IMR-90 (cell line): ENCODE measurements around the gene SMO. TPM values are rescaled to one million over a fixed set of nuclear protein-coding genes. Genes with fewer than 3 reads are reported as not detected.

ENCODE experiments used
- ATAC-seq: fragments of 200-7000 bp; cut with Tn5 transposase; 2 replicates; pipeline ENCODE4 v1.9.1; 2020; ENCODE audit warnings: low read depth, mild to moderate bottlenecking, moderate library complexity
- BruUV-seq: library from RNA; stranded (reverse); fragments of 400-500 nt; replicated peaks from 2 replicates; lab custom pipeline; 2021; lab: Mats Ljungman, UMichigan
- CTCF ChIA-PET: fragments of 300-600 bp; formaldehyde crosslinking; extraction: SDS; loops from one replicate; lab custom pipeline; 2021; ENCODE audit warnings: antibody characterized with exemption; lab: Yijun Ruan, JAX
- POLR2A ChIA-PET: fragments of 300-600 bp; sonication (Branson Sonifier 250); formaldehyde crosslinking; loops from one replicate; lab custom pipeline; 2022; ENCODE audit warnings: antibody characterized with exemption; ENCODE audit not compliant: unreplicated experiment; lab: Charles Lee
- DNase-seq: peaks from one replicate; pipeline ENCODE4 v3.0.0; 2013
- H2AFZ ChIP-seq: replicated peaks from 2 replicates; pipeline ENCODE3; 2013; ENCODE audit warnings: low read length, mild to moderate bottlenecking; ENCODE audit not compliant: poor library complexity
- H2AK5ac ChIP-seq: 2 replicates; pipeline ENCODE4 v1.6.1; 2013; ENCODE audit warnings: low read depth, low read length, inconsistent platforms
- H2AK9ac ChIP-seq: replicated peaks from 2 replicates; pipeline ENCODE3; 2013; ENCODE audit warnings: mild to moderate bottlenecking, low read depth, low read length, moderate library complexity; ENCODE audit not compliant: poor library complexity
- H2BK120ac ChIP-seq: 2 replicates; pipeline ENCODE4 v1.6.1; 2013; ENCODE audit warnings: low read depth, low read length, inconsistent platforms
- H2BK15ac ChIP-seq: 3 replicates; pipeline ENCODE4 v1.6.1; 2013; ENCODE audit warnings: low read depth, low read length, inconsistent platforms
- H2BK20ac ChIP-seq: 2 replicates; pipeline ENCODE4 v1.6.1; 2013; ENCODE audit warnings: low read depth, mild to moderate bottlenecking, inconsistent platforms, low read length, moderate library complexity
- H2BK5ac ChIP-seq: 2 replicates; pipeline ENCODE4 v1.6.1; 2013; ENCODE audit warnings: mild to moderate bottlenecking, low read depth, low read length, inconsistent platforms; ENCODE audit not compliant: poor library complexity, severe bottlenecking
- H3K14ac ChIP-seq: replicated peaks from 2 replicates; pipeline ENCODE4 v1.6.1; 2013; ENCODE audit warnings: low read depth, low read length, inconsistent platforms
- H3K18ac ChIP-seq: 2 replicates; pipeline ENCODE4 v1.6.1; 2013; ENCODE audit warnings: low read depth, low read length, control low read depth
- H3K23ac ChIP-seq: 2 replicates; pipeline ENCODE4 v1.6.1; 2013; ENCODE audit warnings: low read depth, low read length, inconsistent platforms
- H3K27ac ChIP-seq: 2 replicates; pipeline ENCODE4 v1.5.1; 2013; ENCODE audit warnings: mild to moderate bottlenecking, control low read depth, low read length; ENCODE audit not compliant: insufficient read depth
- H3K27me3 ChIP-seq: 2 replicates; pipeline ENCODE4 v1.6.1; 2013; ENCODE audit warnings: low read length; ENCODE audit not compliant: control insufficient read depth, insufficient read depth
- H3K36me3 ChIP-seq: 2 replicates; pipeline ENCODE4 v1.6.1; 2013; ENCODE audit warnings: low read length, mixed read lengths; ENCODE audit not compliant: control insufficient read depth, insufficient read depth
- H3K4ac ChIP-seq: 2 replicates; pipeline ENCODE4 v1.6.1; 2013; ENCODE audit warnings: low read depth, low read length, inconsistent platforms
- H3K4me1 ChIP-seq: 2 replicates; pipeline ENCODE4 v1.6.1; 2013; ENCODE audit warnings: low read length, mixed read lengths; ENCODE audit not compliant: control insufficient read depth, insufficient read depth
- H3K4me2 ChIP-seq: 2 replicates; pipeline ENCODE4 v1.6.1; 2013; ENCODE audit warnings: low read depth, mild to moderate bottlenecking, control low read depth, low read length, moderate library complexity
- H3K4me3 ChIP-seq: 2 replicates; pipeline ENCODE4 v1.5.1; 2013; ENCODE audit warnings: low read depth, mild to moderate bottlenecking, control low read depth, low read length, moderate library complexity; ENCODE audit not compliant: insufficient read depth
- H3K56ac ChIP-seq: 2 replicates; pipeline ENCODE4 v1.6.1; 2013; ENCODE audit warnings: low read length, inconsistent platforms; ENCODE audit not compliant: insufficient read depth; ENCODE audit errors: extremely low read depth
- H3K79me1 ChIP-seq, 2 experiments: 2 replicates each; pipeline ENCODE4 v1.6.1; 2013; ENCODE audit warnings: low read length in 2 of 2, inconsistent platforms in 1 of 2, low read depth in 1 of 2
- H3K9ac ChIP-seq: 2 replicates; pipeline ENCODE4 v1.6.1; 2013; ENCODE audit warnings: low read depth, low read length, control low read depth
- H3K9me1 ChIP-seq: 2 replicates; pipeline ENCODE4 v1.6.1; 2013; ENCODE audit warnings: low read length, inconsistent platforms; ENCODE audit not compliant: insufficient read depth
- H3K9me3 ChIP-seq: 2 replicates; pipeline ENCODE4 v1.6.1; 2013; ENCODE audit warnings: low read length; ENCODE audit not compliant: control insufficient read depth, insufficient read depth
- H4K20me1 ChIP-seq: 2 replicates; pipeline ENCODE4 v1.6.1; 2013; ENCODE audit warnings: low read length, inconsistent platforms; ENCODE audit not compliant: insufficient read depth
- H4K5ac ChIP-seq: 2 replicates; pipeline ENCODE4 v1.6.1; 2013; ENCODE audit warnings: mild to moderate bottlenecking, low read depth, low read length, control low read depth
- H4K8ac ChIP-seq, 2 experiments: 2 replicates each; pipeline ENCODE4 v1.6.1; 2013; ENCODE audit warnings: low read depth in 2 of 2, low read length in 2 of 2, control low read depth in 1 of 2, inconsistent platforms in 1 of 2
- H4K91ac ChIP-seq: 2 replicates; pipeline ENCODE4 v1.6.1; 2013; ENCODE audit warnings: low read depth, low read length, inconsistent platforms; ENCODE audit not compliant: insufficient read depth
- BHLHE40 ChIP-seq: fragments of 150-350 bp; IDR thresholded peaks from 2 replicates; pipeline ENCODE4 v1.6.1; 2016; ENCODE audit warnings: mild to moderate bottlenecking, low read depth, low read length
- CHD1 ChIP-seq: IDR thresholded peaks from 2 replicates; pipeline ENCODE4 v1.6.1; 2012; ENCODE audit warnings: low read depth, low read length, improper control_type of control experiment
- MAZ ChIP-seq: IDR thresholded peaks from 2 replicates; pipeline ENCODE4 v1.6.1; 2012; ENCODE audit warnings: low read depth, mild to moderate bottlenecking, low read length, improper control_type of control experiment, moderate library complexity, borderline replicate concordance
- MXI1 ChIP-seq: IDR thresholded peaks from 2 replicates; pipeline ENCODE4 v1.6.1; 2012; ENCODE audit warnings: low read depth, mild to moderate bottlenecking, low read length, moderate library complexity, borderline replicate concordance
- NFE2L2 ChIP-seq: fragments of 150-350 bp; IDR thresholded peaks from 2 replicates; pipeline ENCODE4 v1.6.1; 2016; ENCODE audit warnings: low read depth, mild to moderate bottlenecking, low read length
- WGBS, 2 experiments: methylation state at CpG; one replicate each; pipeline versions ENCODE4 v1.1.5 to v1.1.7; 2013; ENCODE audit warnings: missing lambda C conversion rate in 2 of 2; ENCODE audit not compliant: insufficient read length in 1 of 2; ENCODE audit errors: extremely low coverage in 2 of 2; 5-methylcytosine and 5-hydroxymethylcytosine counted together
- dilution Hi-C: fragments of 300-500 bp; cut with HindIII; formaldehyde crosslinking; loops from one replicate; pipeline ENCODE4 v1.14.3; 2018; ENCODE audit warnings: low sequenced_read_pairs; ENCODE audit not compliant: unreplicated experiment
- in situ Hi-C: fragments of 300-500 bp; cut with MboI; formaldehyde crosslinking; loops from 3 replicates; pipeline ENCODE4 v1.14.3; 2019; ENCODE audit warnings: low sequenced_read_pairs, inconsistent platforms, mixed read lengths
- intact Hi-C: fragments of 100-400 bp; cut with micrococcal nuclease; formaldehyde crosslinking; loops from 2 replicates; pipeline ENCODE4 v1.10.0; 2022
- polyA plus RNA-seq, 3 experiments: library from polyadenylated mRNA; depleted of rRNA; stranded (reverse); fragments of >200 nt; gene quantifications; 2 replicates each; pipeline ENCODE4 v1.2.3, GENCODE V29; 2012; ENCODE audit warnings: low replicate concordance in 1 of 3
- total RNA-seq: library from RNA; depleted of rRNA; stranded (reverse); fragments of >200 nt; gene quantifications from 2 replicates; pipeline ENCODE4 v1.2.3, GENCODE V29; 2012
- TF ChIP-seq, protein P1 (sequence below): conservative IDR thresholded peaks from 2 replicates; pipeline ENCODE4 v1.5.1; 2012; ENCODE audit warnings: mild to moderate bottlenecking, low read depth, low read length, improper control_type of control experiment
- TF ChIP-seq, protein P2 (sequence below): fragments of 150-350 bp; IDR thresholded peaks from 2 replicates; pipeline ENCODE4 v1.6.1; 2017; ENCODE audit warnings: mild to moderate bottlenecking, antibody characterized with exemption, low read length, low read depth

The SMO gene
- total and polyA plus RNA-seq, 2 of the 4 experiments (the other 2 are of a cell fraction) = 18.5 to 24.7 TPM

DNA sequence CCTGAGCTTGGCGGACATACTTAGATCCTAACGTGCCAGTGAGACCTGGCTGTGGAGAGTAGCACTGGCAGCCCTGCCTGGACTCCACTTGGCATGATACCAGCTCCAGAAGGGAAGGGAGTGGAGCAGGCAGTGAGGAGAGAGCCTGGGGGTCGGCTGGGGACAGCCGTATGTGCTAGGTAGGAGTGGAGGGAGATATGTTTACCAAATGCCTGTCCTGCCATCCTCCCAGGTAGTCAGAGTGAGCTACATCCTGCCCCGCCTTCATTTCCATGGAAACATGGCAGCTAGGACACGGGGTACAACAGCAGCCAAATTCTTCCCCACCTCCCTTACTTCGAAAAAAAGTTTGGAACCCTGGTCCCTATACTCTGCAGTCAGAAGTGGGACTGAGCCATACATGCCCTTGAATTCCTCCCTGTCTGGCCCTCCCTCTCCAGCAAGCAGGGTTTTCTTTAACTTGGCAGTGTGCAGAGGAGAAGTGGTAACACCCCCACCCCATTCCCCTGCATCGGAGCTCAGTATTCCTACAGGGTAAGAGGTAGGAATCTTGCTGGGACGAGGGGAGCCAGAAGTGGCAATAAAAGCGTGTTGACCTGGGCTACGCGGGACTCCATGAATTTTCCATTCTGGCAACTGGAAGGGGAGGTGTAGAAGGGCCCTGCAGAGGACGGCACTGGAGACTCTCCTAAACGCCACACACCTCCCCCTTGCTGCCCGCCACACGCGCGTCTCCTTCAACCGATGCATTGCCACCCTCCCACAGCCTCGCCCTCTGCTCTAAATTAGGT is 20.0 kb upstream of the SMO start:
- Histone ChIP-seq H2BK20ac (no peak overlapping the region), H3K23ac (no peak overlapping the region), H2BK15ac (no peak overlapping the region), H3K36me3 (no peaks in the 10 kb centered on the region), H4K20me1 (no peaks in the 10 kb centered on the region), H2AK5ac (no peak overlapping the region), H3K9me3 (no peaks in the 10 kb centered on the region), H2AK9ac (peak overlapping the region; percentile 52), H3K14ac (0 out of 2 replicates have a peak overlapping the region, but pooled peaks have one; percentile 11), H3K9ac (no peak overlapping the region), H4K8ac (peak overlapping the region in 1 of 2 experiments; percentile 52; a peak in 1 of 4 replicates), H3K4me2 (no peak overlapping the region; the same call in 1 of the 2 replicates), H3K56ac (no peak overlapping the region), H3K9me1 (no peaks in the 10 kb centered on the region), H2BK120ac (no peak overlapping the region), H3K4ac (no peak overlapping the region), H4K5ac (no peak overlapping the region), H4K91ac (no peak overlapping the region), H3K27me3 (peaks cover 39% of the 10 kb centered on the region), H3K79me1 (no peaks in the 10 kb centered on the region), H3K4me3 (no peak overlapping the region), H3K27ac (no peak overlapping the region), H2AFZ (peak overlapping the region; percentile 81), H3K4me1 (no peaks in the 10 kb centered on the region; the same call in 1 of the 2 replicates), H2BK5ac (no peak overlapping the region), H3K18ac (no peak overlapping the region)
- ChIA-PET CTCF (interaction anchor here (0.6 to 0.8 kb wide), 2 partner anchors 42 to 339 kb away, joined by 3 read pairs; no protein-coding TSS in a partner anchor), POLR2A (no interaction called here)
- DNase-seq = no peak
- ATAC-seq = peak; percentile 44
- TF ChIP-seq, protein P1, sequence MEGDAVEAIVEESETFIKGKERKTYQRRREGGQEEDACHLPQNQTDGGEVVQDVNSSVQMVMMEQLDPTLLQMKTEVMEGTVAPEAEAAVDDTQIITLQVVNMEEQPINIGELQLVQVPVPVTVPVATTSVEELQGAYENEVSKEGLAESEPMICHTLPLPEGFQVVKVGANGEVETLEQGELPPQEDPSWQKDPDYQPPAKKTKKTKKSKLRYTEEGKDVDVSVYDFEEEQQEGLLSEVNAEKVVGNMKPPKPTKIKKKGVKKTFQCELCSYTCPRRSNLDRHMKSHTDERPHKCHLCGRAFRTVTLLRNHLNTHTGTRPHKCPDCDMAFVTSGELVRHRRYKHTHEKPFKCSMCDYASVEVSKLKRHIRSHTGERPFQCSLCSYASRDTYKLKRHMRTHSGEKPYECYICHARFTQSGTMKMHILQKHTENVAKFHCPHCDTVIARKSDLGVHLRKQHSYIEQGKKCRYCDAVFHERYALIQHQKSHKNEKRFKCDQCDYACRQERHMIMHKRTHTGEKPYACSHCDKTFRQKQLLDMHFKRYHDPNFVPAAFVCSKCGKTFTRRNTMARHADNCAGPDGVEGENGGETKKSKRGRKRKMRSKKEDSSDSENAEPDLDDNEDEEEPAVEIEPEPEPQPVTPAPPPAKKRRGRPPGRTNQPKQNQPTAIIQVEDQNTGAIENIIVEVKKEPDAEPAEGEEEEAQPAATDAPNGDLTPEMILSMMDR = no peak
- TF ChIP-seq BHLHE40 = no peak
- no peak for TF ChIP-seq CHD1
- no peak for TF ChIP-seq MAZ
- no peak for TF ChIP-seq NFE2L2
- TF ChIP-seq MXI1 = no peak
- TF ChIP-seq, protein P2, sequence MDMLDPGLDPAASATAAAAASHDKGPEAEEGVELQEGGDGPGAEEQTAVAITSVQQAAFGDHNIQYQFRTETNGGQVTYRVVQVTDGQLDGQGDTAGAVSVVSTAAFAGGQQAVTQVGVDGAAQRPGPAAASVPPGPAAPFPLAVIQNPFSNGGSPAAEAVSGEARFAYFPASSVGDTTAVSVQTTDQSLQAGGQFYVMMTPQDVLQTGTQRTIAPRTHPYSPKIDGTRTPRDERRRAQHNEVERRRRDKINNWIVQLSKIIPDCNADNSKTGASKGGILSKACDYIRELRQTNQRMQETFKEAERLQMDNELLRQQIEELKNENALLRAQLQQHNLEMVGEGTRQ = no peak
- intact Hi-C loops = no loop called here
- dilution Hi-C loops = no loop called here
- in situ Hi-C loops = loop anchor here (5.0 kb wide), 1 partner anchor 39 kb away; no protein-coding TSS in a partner anchor
- WGBS, 2 experiments = no CpG with 5 or more reads among the region's 20 CpGs
- no TSS peak for BruUV-seq
